Hepatocyte (in vitro differentiated cells): ENCODE measurements around the gene DDX4. TPM values are rescaled to one million over a fixed set of nuclear protein-coding genes. Genes with fewer than 3 reads are reported as not detected.
A peak's percentile ranks its signal among the peaks of the same experiment; 100 is the strongest.

Experiments used
- DNase-seq: peaks from one replicate; pipeline ENCODE4 v3.0.0-alpha.2; 2016; ENCODE audit warnings: low spot score
- H2AFZ ChIP-seq: fragments of 200-600 bp; sonication (generic); 2 replicates; pipeline ENCODE4 v1.6.0; 2016; ENCODE audit warnings: antibody characterized with exemption, mild to moderate bottlenecking
- H3K27ac ChIP-seq: fragments of 200-600 bp; sonication (generic); 2 replicates; pipeline ENCODE4 v1.5.1; 2016; ENCODE audit warnings: mild to moderate bottlenecking
- H3K27me3 ChIP-seq: fragments of 200-600 bp; sonication (generic); 2 replicates; pipeline ENCODE4 v1.6.1; 2016
- H3K36me3 ChIP-seq: fragments of 200-600 bp; sonication (generic); replicated peaks from 2 replicates; pipeline ENCODE4 v1.5.1; 2016; ENCODE audit warnings: low read depth; ENCODE audit not compliant: insufficient read depth
- H3K4me1 ChIP-seq: fragments of 200-600 bp; sonication (generic); 2 replicates; pipeline ENCODE4 v1.5.1; 2016; ENCODE audit warnings: mild to moderate bottlenecking, moderate library complexity; ENCODE audit not compliant: insufficient read depth
- H3K4me2 ChIP-seq: fragments of 200-600 bp; sonication (generic); 2 replicates; pipeline ENCODE4 v1.6.0; 2016
- H3K4me3 ChIP-seq: fragments of 200-600 bp; sonication (generic); 2 replicates; pipeline ENCODE4 v1.5.1; 2016; ENCODE audit warnings: mild to moderate bottlenecking
- H3K79me2 ChIP-seq: fragments of 200-600 bp; sonication (generic); 2 replicates; pipeline ENCODE4 v1.6.0; 2017; ENCODE audit warnings: mild to moderate bottlenecking
- H3K9me2 ChIP-seq: fragments of 200-600 bp; sonication (generic); replicated peaks from 2 replicates; pipeline ENCODE4 v1.6.0; 2017; ENCODE audit warnings: mild to moderate bottlenecking; ENCODE audit not compliant: insufficient read depth
- H3K9me3 ChIP-seq: fragments of 200-600 bp; sonication (generic); 2 replicates; pipeline ENCODE4 v1.5.1; 2016; ENCODE audit warnings: low read depth, mild to moderate bottlenecking
- H4K20me1 ChIP-seq: fragments of 200-600 bp; sonication (generic); 2 replicates; pipeline ENCODE4 v1.6.0; 2016; ENCODE audit warnings: mild to moderate bottlenecking; ENCODE audit not compliant: insufficient read depth, poor library complexity, severe bottlenecking
- CTCF ChIP-seq: fragments of 200-600 bp; sonication (generic); IDR thresholded peaks from 2 replicates; pipeline ENCODE4 v1.5.1; 2016; ENCODE audit warnings: antibody characterized with exemption, mild to moderate bottlenecking; ENCODE audit not compliant: poor library complexity
- EZH2 ChIP-seq: fragments of 200-600 bp; sonication (generic); IDR thresholded peaks from 2 replicates; pipeline ENCODE4 v1.6.1; 2016; ENCODE audit warnings: antibody characterized with exemption, mild to moderate bottlenecking, borderline replicate concordance
- EZH2phosphoT487 ChIP-seq: fragments of 200-600 bp; sonication (generic); IDR thresholded peaks from one replicate; pipeline ENCODE4 v1.6.1; 2018; ENCODE audit warnings: antibody characterized with exemption, mild to moderate bottlenecking, low read depth, moderate library complexity; ENCODE audit not compliant: unreplicated experiment, severe bottlenecking
- WGBS: methylation state at CpG from one replicate; pipeline ENCODE4 v1.1.6; 2016; ENCODE audit warnings: low lambda C conversion rate; ENCODE audit errors: missing lambda C conversion rate; 5-methylcytosine and 5-hydroxymethylcytosine counted together
- polyA plus RNA-seq: library from polyadenylated mRNA; unstranded; fragments of >200 nt; fragmentation: Nextera tagmentation; extraction: Ambion mirVana; gene quantifications from 2 replicates; pipeline ENCODE4 v1.2.1, GENCODE V29; 2016
- small RNA-seq: library from RNA; depleted of rRNA; stranded (forward); fragments of <200 nt; gene quantifications from one replicate; pipeline ENCODE3, GENCODE V24; 2014
- total RNA-seq: library from RNA; depleted of rRNA; stranded (reverse); fragments of >200 nt; gene quantifications from 2 replicates; pipeline ENCODE4 v1.2.3, GENCODE V29; 2014

The DDX4 gene
- total and polyA plus RNA-seq, 2 experiments from 2014 or later, result 0.17 TPM; not detected in 1

GRCh38 chr5:55865831-55866230, 128.0 kb downstream of the DDX4 start:
- H3K9me3 ChIP-seq, result no peaks in the 10 kb centered on the region
- H4K20me1 ChIP-seq, result no peaks in the 10 kb centered on the region
- TF ChIP-seq CTCF (no peak), EZH2 (no peak), EZH2phosphoT487 (no peak)
- no peak overlapping the region for H3K27ac ChIP-seq
- DNase-seq, result peak; percentile 11
- H3K27me3 ChIP-seq, result no peaks in the 10 kb centered on the region
- no peak overlapping the region for H3K4me2 ChIP-seq
- H3K79me2 ChIP-seq, result no peaks in the 10 kb centered on the region
- H2AFZ ChIP-seq, result no peak overlapping the region
- H3K4me1 ChIP-seq, result no peaks in the 10 kb centered on the region
- H3K36me3 ChIP-seq, result no peaks in the 10 kb centered on the region
- 91% methylated on average over 3 of the region's 3 CpGs for WGBS
- no peak overlapping the region for H3K4me3 ChIP-seq
- no peaks in the 10 kb centered on the region for H3K9me2 ChIP-seq

GRCh38 chr5:55866485-55866884, 128.6 kb downstream of the DDX4 start:
- H4K20me1 ChIP-seq, result no peaks in the 10 kb centered on the region
- no peak overlapping the region for H2AFZ ChIP-seq
- no peaks in the 10 kb centered on the region for H3K36me3 ChIP-seq
- no peak overlapping the region for H3K4me3 ChIP-seq
- H3K9me3 ChIP-seq, result no peaks in the 10 kb centered on the region
- H3K4me1 ChIP-seq, result no peaks in the 10 kb centered on the region
- no peak overlapping the region for H3K27ac ChIP-seq
- 93% methylated on average over 8 of the region's 8 CpGs for WGBS
- H3K79me2 ChIP-seq, result no peaks in the 10 kb centered on the region
- DNase-seq, result no peak
- H3K9me2 ChIP-seq, result no peaks in the 10 kb centered on the region
- no peaks in the 10 kb centered on the region for H3K27me3 ChIP-seq
- H3K4me2 ChIP-seq, result no peak overlapping the region
- TF ChIP-seq EZH2phosphoT487 (no peak), CTCF (no peak), EZH2 (no peak)

Small RNA genes lying within 50 kb of the gene (small RNA-seq; reads per million reads assigned to genes)
- gene AC016632.1 (not detected), gene RNA5SP183 (not detected)

Other genes starting within 250 kb of the DDX4 start
- 75.0 and 84.9 TPM in 2 replicates for gene PLPP1, start 203.1 kb upstream of the DDX4 start, total RNA-seq
- gene PLPP1, start 203.1 kb upstream of the DDX4 start, polyA plus RNA-seq, result 80.1 and 89.3 TPM in 2 replicates
- 36.1 and 37.8 TPM in 2 replicates for gene SLC38A9, start 25.7 kb upstream of the DDX4 start, total RNA-seq
- gene SLC38A9, start 25.7 kb upstream of the DDX4 start, polyA plus RNA-seq, result 21.4 and 28.1 TPM in 2 replicates
- gene IL31RA, start 113.3 kb downstream of the DDX4 start, total RNA-seq, result 0.44 and 0.93 TPM in 2 replicates
- 0.17 and 0.53 TPM in 2 replicates for gene IL31RA, start 113.3 kb downstream of the DDX4 start, polyA plus RNA-seq